SH-SY5Y (cell line): Measurements from ENCODE around the gene KCNJ12.

Experiments used
- GATA2 ChIP-seq: IDR thresholded peaks from 2 replicates; pipeline ENCODE4 v1.6.1; 2011; ENCODE audit warnings: mild to moderate bottlenecking, low read depth, low read length
- GATA3 ChIP-seq: IDR thresholded peaks from 2 replicates; pipeline ENCODE4 v1.6.1; 2011; ENCODE audit warnings: low read depth, mild to moderate bottlenecking, low read length, moderate library complexity

DNA sequence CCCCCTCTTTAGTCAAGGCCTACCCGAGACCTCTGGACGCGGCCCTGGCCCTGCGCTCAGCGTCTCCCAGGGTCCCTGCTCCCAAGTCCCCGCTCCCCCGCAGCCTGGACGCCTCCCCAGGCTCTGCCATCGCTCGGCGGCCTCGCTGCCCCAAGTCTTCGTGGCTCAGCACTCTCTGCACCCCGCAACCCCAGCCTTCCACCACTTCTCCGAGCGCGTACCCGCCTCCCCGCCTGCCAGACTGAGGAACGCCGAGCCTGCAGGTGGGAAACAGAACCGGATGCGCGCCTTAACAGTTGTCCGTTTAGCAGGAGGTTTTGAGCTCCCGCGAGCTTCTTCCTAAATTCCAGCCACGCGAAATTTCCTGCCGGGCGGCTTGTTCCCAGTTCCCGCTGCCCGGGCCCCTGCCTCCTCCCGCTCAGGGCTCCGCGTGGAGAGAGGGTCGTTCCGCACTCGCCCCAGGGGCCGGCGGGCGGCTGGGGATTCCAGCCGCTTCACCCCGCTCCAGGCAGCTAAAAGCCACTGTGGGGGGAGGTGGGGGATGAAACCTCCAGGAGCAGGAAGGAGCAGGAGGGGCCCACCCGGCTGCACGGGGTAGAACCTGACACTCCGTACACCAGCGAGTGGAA, 87.7 kb downstream of the KCNJ12 start:
- TF ChIP-seq GATA2 (no peak), GATA3 (no peak)
